Measurements from ENCODE around the gene PIAS4.

DNA sequence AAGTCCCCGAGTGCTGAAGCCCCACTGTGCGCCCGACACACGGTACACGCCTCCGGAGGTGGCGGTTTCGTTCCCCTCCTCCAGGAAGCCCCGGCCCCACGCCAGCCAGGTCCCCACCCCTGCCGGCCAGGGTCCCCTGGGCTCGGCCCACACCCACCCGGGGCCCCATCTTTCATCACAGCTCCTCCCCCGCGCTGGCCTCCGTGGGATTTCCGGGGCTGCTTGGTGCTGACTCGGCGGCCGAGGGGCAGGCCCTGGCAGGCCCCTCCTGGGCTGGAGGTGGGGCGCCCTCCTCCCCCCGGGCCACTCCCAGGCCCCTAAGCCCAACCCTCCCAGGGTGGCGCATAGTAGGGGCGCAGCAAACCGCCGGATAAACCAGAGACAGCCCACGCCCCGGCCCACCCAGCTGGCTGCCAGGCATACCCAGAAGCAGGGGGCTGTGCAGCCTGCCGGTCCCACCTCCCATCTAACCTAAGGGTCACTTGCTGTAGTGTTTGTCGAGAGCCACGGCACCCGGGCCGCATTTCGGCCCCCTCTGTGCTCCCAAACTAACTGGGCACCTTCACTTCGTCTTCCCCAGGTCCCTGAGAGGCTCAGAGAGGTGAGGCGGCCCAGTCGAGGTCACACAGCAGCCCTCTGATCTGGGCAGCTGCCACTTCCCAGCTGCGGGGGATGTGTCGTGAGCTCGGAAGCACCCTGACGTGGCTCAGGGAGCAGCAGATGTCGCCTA lies 52.5 kb downstream of the PIAS4 start:
- TF ChIP-seq KLF17 (tag by site-specific recombination; IDR thresholded peaks at IDR 0.05) (no peak), ZNF146 (tag by site-specific recombination; IDR thresholded peaks at IDR 0.05) (no peak), ZNF335 (tag by site-specific recombination; conservative IDR thresholded peaks at IDR 0.05) (no peak), ZNF23 (tag by site-specific recombination; IDR thresholded peaks at IDR 0.05; ENCODE audit: borderline replicate concordance) (no peak), OSR2 (tag by site-specific recombination; IDR thresholded peaks at IDR 0.05) (no peak), ZNF677 (tag by site-specific recombination; IDR thresholded peaks at IDR 0.05) (no peak), ZNF311 (tag by site-specific recombination; IDR thresholded peaks at IDR 0.05; ENCODE audit: borderline replicate concordance) (no peak)
- TF ChIP-seq, protein P1, sequence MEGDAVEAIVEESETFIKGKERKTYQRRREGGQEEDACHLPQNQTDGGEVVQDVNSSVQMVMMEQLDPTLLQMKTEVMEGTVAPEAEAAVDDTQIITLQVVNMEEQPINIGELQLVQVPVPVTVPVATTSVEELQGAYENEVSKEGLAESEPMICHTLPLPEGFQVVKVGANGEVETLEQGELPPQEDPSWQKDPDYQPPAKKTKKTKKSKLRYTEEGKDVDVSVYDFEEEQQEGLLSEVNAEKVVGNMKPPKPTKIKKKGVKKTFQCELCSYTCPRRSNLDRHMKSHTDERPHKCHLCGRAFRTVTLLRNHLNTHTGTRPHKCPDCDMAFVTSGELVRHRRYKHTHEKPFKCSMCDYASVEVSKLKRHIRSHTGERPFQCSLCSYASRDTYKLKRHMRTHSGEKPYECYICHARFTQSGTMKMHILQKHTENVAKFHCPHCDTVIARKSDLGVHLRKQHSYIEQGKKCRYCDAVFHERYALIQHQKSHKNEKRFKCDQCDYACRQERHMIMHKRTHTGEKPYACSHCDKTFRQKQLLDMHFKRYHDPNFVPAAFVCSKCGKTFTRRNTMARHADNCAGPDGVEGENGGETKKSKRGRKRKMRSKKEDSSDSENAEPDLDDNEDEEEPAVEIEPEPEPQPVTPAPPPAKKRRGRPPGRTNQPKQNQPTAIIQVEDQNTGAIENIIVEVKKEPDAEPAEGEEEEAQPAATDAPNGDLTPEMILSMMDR (tag by site-specific recombination; IDR thresholded peaks at IDR 0.05) = no peak
- TF ChIP-seq, protein P2, sequence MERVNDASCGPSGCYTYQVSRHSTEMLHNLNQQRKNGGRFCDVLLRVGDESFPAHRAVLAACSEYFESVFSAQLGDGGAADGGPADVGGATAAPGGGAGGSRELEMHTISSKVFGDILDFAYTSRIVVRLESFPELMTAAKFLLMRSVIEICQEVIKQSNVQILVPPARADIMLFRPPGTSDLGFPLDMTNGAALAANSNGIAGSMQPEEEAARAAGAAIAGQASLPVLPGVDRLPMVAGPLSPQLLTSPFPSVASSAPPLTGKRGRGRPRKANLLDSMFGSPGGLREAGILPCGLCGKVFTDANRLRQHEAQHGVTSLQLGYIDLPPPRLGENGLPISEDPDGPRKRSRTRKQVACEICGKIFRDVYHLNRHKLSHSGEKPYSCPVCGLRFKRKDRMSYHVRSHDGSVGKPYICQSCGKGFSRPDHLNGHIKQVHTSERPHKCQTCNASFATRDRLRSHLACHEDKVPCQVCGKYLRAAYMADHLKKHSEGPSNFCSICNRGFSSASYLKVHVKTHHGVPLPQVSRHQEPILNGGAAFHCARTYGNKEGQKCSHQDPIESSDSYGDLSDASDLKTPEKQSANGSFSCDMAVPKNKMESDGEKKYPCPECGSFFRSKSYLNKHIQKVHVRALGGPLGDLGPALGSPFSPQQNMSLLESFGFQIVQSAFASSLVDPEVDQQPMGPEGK (tag by site-specific recombination; IDR thresholded peaks at IDR 0.05) = no peak

Measured in HEK293 (cell line).